UCSD-AML1 (cell line): ENCODE measurements around the gene LOXL3.
A peak's percentile ranks its signal among the peaks of the same experiment; 100 is the strongest.

Experiments
- DNase-seq: peaks from one replicate; lab custom pipeline; 2025; ENCODE audit not compliant: unreplicated experiment; lab: John Stamatoyannopoulos, UW

LOXL3 gene

GRCh38 chr2:74551942-74552913 lies 1.5 kb downstream of the LOXL3 start:
- peak; percentile 73 for DNase-seq

- DNase-seq: no peak
These were observed 2.2 kb downstream of the LOXL3 start for GRCh38 chr2:74551530-74551929.

- no peak for DNase-seq
These were observed 3.5 kb downstream of the LOXL3 start for GRCh38 chr2:74550231-74550630.

GRCh38 chr2:74548900-74549826 lies 4.6 kb downstream of the LOXL3 start:
- peak; percentile 69 for DNase-seq

GRCh38 chr2:74548285-74548899 lies 5.3 kb downstream of the LOXL3 start:
- no peak for DNase-seq

- no peak for DNase-seq
These were observed 7.7 kb downstream of the LOXL3 start for GRCh38 chr2:74546004-74546403.

- DNase-seq: no peak
These were observed 9.1 kb downstream of the LOXL3 start for GRCh38 chr2:74544634-74545033.

GRCh38 chr2:74542978-74543377 lies 10.8 kb downstream of the LOXL3 start:
- no peak for DNase-seq

- DNase-seq: no peak
These were observed 13.5 kb downstream of the LOXL3 start for GRCh38 chr2:74540291-74540690.

- peak; percentile 47 for DNase-seq
These were observed 14.8 kb downstream of the LOXL3 start for GRCh38 chr2:74538881-74539339.

GRCh38 chr2:74537140-74537539 lies 16.6 kb downstream of the LOXL3 start:
- DNase-seq: no peak

GRCh38 chr2:74536166-74536950 lies 17.4 kb downstream of the LOXL3 start:
- DNase-seq: no peak

GRCh38 chr2:74535440-74535965 lies 18.2 kb downstream of the LOXL3 start:
- DNase-seq: no peak

- no peak for DNase-seq
These were observed 19.3 kb downstream of the LOXL3 start for GRCh38 chr2:74534411-74534810.

- DNase-seq: no peak
These were observed 20.3 kb downstream of the LOXL3 start for GRCh38 chr2:74533464-74533863.

GRCh38 chr2:74532222-74532621 lies 21.5 kb downstream of the LOXL3 start:
- DNase-seq: no peak

GRCh38 chr2:74531666-74532065 lies 22.1 kb downstream of the LOXL3 start:
- no peak for DNase-seq

- DNase-seq: peak; percentile 68
These were observed 23.2 kb downstream of the LOXL3 start for GRCh38 chr2:74530239-74531187.
